PC-3 (cell line): ENCODE results near the gene TASL.

Experiments
- CTCF ChIP-seq: fragments of 300-600 bp; sonication (generic); conservative IDR thresholded peaks from 2 replicates; pipeline ENCODE4 v1.5.1; 2017; ENCODE audit warnings: antibody characterized with exemption, low read depth, mild to moderate bottlenecking, low read length
- EZH2 ChIP-seq: fragments of 300-600 bp; sonication (generic); IDR thresholded peaks from one replicate; pipeline ENCODE4 v1.6.1; 2017; ENCODE audit warnings: antibody characterized with exemption, mild to moderate bottlenecking, low read length; ENCODE audit not compliant: unreplicated experiment
- EZH2phosphoT487 ChIP-seq: fragments of 300-600 bp; sonication (generic); IDR thresholded peaks from 2 replicates; pipeline ENCODE4 v1.6.1; 2018; ENCODE audit warnings: mild to moderate bottlenecking, antibody characterized with exemption, low read length, borderline replicate concordance

- peak; percentile 53; the same call in 1 of the 2 replicates for TF ChIP-seq CTCF
- TF ChIP-seq EZH2phosphoT487 = no peak
- no peak for TF ChIP-seq EZH2
Observed at GRCh38 chrX:30618160-30618765, 40.7 kb upstream of the TASL start.
